ENCODE data around the gene AFF1.

DNA sequence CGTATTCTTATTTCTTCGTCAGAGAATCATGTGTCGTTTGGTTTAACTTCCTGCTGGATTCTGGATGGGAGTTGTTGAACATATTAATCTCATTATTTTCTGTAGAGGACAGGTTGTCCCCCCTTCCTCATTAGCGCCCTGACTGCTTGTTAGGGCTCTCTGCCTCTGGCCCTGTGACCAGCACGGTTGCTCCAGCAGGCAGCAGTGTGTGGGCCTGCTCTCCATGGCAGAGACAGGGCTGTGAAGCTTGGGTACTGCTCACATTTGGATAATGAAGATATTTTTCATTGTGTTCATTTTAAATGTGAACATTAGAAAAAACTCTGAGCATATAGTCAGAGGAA, 182.9 kb downstream of the AFF1 start:
- TF ChIP-seq, protein P1, sequence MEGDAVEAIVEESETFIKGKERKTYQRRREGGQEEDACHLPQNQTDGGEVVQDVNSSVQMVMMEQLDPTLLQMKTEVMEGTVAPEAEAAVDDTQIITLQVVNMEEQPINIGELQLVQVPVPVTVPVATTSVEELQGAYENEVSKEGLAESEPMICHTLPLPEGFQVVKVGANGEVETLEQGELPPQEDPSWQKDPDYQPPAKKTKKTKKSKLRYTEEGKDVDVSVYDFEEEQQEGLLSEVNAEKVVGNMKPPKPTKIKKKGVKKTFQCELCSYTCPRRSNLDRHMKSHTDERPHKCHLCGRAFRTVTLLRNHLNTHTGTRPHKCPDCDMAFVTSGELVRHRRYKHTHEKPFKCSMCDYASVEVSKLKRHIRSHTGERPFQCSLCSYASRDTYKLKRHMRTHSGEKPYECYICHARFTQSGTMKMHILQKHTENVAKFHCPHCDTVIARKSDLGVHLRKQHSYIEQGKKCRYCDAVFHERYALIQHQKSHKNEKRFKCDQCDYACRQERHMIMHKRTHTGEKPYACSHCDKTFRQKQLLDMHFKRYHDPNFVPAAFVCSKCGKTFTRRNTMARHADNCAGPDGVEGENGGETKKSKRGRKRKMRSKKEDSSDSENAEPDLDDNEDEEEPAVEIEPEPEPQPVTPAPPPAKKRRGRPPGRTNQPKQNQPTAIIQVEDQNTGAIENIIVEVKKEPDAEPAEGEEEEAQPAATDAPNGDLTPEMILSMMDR (IDR thresholded peaks at IDR 0.05), result no peak
- TF ChIP-seq POLR2A (IDR thresholded peaks at IDR 0.05), result no peak

Measured in gastroesophageal sphincter (tissue), 3 donors.